ENCODE measurements around the gene MCC. TPM values are rescaled to one million over a fixed set of nuclear protein-coding genes. Genes with fewer than 3 reads are reported as not detected.

Gene MCC
- polyA plus RNA-seq, 2 of the 4 experiments (the other 2 are of a cell fraction), result 0.09 to 0.10 TPM

DNA sequence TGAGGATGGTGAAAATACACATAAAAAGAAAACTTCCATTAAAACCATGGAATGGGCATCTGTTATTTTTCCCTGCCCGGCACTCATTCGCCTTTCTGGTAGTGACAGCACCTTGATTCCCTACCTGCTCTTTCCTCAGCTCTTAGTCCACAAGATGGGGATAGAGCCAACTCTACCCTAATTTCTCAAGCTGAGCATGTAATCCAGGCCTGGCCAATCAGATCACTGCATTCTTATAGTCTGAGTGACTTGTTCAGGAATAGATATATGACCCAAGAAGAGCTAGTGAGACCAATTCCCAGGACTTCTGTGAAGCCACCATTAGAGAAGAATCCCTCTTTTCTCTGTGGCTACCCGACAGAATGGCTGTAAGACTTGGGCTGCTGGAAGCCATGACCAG is 111.6 kb downstream of the MCC start (continued):
- no peak for TF ChIP-seq JUN (IDR thresholded peaks at IDR 0.05)

DNA sequence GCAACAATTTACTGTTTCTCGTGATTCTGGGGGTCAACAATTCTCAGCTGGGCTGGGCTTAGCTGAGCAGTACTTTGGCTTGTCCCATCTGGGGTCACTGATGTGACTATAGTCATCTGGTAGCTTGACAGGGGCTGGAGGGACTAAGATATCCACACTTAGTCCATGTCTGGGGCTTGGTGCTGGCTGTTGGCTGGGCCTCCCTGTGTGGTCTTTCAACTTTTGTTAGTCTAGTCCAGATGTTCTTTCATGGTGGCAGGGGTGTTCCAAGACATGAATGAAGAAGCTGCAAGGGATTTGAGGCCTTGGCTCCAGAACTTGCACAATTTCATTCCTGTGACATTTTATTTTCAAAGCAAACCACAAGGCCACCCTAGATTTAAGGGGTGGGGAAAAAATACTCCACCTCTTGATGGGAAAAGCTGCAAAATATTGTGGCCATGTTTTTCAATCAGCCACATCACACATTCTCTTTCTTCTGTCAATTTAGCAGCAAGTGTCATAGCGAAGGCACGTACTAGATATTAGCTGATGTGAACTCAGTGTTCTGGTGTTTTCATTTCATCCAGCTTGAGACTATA is 112.7 kb downstream of the MCC start:
- ChIA-PET POLR2A (no interaction called here), CTCF (interaction anchor here (0.7 to 2.1 kb wide), 8 partner anchors 13 to 380 kb away, joined by 3 to 10 read pairs (median 4); partner anchors contain the start of gene YTHDC2)
- no peak for FAIRE-seq
- Histone ChIP-seq H3K9me3 (no peaks in the 10 kb centered on the region), H3K4me1 (no peaks in the 10 kb centered on the region), H3K4me2 (no peak overlapping the region), H3K27ac (no peak overlapping the region), H3K4me3 (no peak overlapping the region)
- no peak for ATAC-seq
- 32% methylated on average over 3 of the region's 3 CpGs for WGBS (ENCODE audit: missing lambda C conversion rate)
- DNase-seq (ENCODE audit: low read depth in 1 of 2, low spot score in 1 of 2), result no peak
- no peak for TF ChIP-seq FOSB (CRISPR knock-in tag; IDR thresholded peaks at IDR 0.05)
- TF ChIP-seq, protein P1, sequence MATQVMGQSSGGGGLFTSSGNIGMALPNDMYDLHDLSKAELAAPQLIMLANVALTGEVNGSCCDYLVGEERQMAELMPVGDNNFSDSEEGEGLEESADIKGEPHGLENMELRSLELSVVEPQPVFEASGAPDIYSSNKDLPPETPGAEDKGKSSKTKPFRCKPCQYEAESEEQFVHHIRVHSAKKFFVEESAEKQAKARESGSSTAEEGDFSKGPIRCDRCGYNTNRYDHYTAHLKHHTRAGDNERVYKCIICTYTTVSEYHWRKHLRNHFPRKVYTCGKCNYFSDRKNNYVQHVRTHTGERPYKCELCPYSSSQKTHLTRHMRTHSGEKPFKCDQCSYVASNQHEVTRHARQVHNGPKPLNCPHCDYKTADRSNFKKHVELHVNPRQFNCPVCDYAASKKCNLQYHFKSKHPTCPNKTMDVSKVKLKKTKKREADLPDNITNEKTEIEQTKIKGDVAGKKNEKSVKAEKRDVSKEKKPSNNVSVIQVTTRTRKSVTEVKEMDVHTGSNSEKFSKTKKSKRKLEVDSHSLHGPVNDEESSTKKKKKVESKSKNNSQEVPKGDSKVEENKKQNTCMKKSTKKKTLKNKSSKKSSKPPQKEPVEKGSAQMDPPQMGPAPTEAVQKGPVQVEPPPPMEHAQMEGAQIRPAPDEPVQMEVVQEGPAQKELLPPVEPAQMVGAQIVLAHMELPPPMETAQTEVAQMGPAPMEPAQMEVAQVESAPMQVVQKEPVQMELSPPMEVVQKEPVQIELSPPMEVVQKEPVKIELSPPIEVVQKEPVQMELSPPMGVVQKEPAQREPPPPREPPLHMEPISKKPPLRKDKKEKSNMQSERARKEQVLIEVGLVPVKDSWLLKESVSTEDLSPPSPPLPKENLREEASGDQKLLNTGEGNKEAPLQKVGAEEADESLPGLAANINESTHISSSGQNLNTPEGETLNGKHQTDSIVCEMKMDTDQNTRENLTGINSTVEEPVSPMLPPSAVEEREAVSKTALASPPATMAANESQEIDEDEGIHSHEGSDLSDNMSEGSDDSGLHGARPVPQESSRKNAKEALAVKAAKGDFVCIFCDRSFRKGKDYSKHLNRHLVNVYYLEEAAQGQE (IDR thresholded peaks at IDR 0.05), result no peak
- TF ChIP-seq, protein P2, sequence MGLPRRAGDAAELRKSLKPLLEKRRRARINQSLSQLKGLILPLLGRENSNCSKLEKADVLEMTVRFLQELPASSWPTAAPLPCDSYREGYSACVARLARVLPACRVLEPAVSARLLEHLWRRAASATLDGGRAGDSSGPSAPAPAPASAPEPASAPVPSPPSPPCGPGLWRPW (IDR thresholded peaks at IDR 0.05), result no peak
- TF ChIP-seq GATA3 (IDR thresholded peaks at IDR 0.05; ENCODE audit: borderline replicate concordance), result no peak
- TF ChIP-seq MAFK (IDR thresholded peaks at IDR 0.05; ENCODE audit: partially characterized antibody), result no peak
- no peak for TF ChIP-seq NFE2L2 (conservative IDR thresholded peaks at IDR 0.05; ENCODE audit: low read length)
- no peak for TF ChIP-seq TP53 (CRISPR knock-in tag; IDR thresholded peaks at IDR 0.05)

DNA sequence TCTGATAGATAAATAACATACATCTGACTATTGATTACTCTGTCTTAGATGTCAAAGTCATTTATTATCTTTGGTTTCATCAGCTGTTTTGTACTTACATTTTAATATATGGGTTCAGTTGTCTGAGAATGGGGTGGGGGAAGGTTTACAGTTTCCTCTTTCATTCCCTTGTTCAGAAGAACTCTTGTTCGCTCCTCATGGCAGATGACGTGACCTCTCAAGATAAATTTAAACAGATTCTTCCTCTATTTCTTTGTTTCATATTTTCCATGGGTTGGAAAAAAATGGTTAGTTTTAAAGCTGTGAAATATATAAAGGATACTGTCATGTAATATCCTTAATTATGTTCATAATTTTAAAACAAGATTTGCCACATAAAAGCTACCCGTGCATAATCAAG is 114.8 kb downstream of the MCC start:
- H3K9me3 ChIP-seq, result no peaks in the 10 kb centered on the region
- H3K4me2 ChIP-seq, result no peak overlapping the region
- ChIA-PET CTCF (interaction anchor here (0.6 to 1.2 kb wide), 4 partner anchors 55 to 378 kb away, joined by 3 to 5 read pairs (median 3); no protein-coding TSS in a partner anchor), POLR2A (no interaction called here)
- DNase-seq (ENCODE audit: low read depth in 1 of 2, low spot score in 1 of 2), result no peak
- no peak for FAIRE-seq
- ATAC-seq, result no peak
- no peak overlapping the region for H3K4me3 ChIP-seq
- no peaks in the 10 kb centered on the region for H3K4me1 ChIP-seq
- H3K27ac ChIP-seq, result no peak overlapping the region
- WGBS (ENCODE audit: missing lambda C conversion rate), result 54% methylated on average over 3 of the region's 3 CpGs
- TF ChIP-seq ZSCAN20 (CRISPR knock-in tag; IDR thresholded peaks at IDR 0.05) (no peak), CEBPB (IDR thresholded peaks at IDR 0.05) (no peak), KDM5A (IDR thresholded peaks at IDR 0.05) (no peak), HOXB13 (CRISPR knock-in tag; IDR thresholded peaks at IDR 0.05; ENCODE audit: low read depth) (no peak), ESRRA (IDR thresholded peaks at IDR 0.05; ENCODE audit: borderline replicate concordance, low read length) (no peak), RFX5 (IDR thresholded peaks at IDR 0.05) (no peak), RAD21 (conservative IDR thresholded peaks at IDR 0.05 in 1 of 2, IDR thresholded peaks at IDR 0.05 in 1 of 2) (no peak)
- TF ChIP-seq, protein P3, sequence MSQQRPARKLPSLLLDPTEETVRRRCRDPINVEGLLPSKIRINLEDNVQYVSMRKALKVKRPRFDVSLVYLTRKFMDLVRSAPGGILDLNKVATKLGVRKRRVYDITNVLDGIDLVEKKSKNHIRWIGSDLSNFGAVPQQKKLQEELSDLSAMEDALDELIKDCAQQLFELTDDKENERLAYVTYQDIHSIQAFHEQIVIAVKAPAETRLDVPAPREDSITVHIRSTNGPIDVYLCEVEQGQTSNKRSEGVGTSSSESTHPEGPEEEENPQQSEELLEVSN (IDR thresholded peaks at IDR 0.05; ENCODE audit: borderline replicate concordance, low read depth), result no peak

DNA sequence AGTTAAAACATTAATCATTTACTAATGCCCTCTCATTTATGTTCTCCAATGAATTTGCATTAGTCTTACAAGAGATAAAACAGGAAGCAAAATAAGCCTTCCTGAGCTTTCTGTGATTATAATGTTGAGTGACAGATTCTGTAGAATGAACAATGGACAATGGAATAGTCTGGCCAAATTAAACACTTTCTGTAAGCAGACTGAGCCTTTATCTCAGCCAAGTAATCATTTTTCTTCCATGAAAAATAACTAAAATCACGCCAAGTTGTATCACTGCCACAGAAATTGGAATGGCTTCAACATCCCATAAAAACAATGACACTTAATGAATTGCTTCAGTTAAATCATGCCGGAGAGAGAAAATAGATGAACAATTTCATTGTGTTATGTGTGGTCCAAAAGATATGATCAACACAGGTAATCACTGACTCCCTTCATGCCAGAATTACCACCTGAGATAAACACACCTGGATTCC is 116.5 kb downstream of the MCC start:
- no peak overlapping the region for H3K4me2 ChIP-seq
- no peaks in the 10 kb centered on the region for H3K9me3 ChIP-seq
- ChIA-PET POLR2A (no interaction called here), CTCF (no interaction called here)
- WGBS (ENCODE audit: missing lambda C conversion rate), result 70% methylated on average over 2 of the region's 2 CpGs
- no peak overlapping the region for H3K4me3 ChIP-seq
- H3K27ac ChIP-seq, result no peak overlapping the region
- FAIRE-seq (no peak), ATAC-seq (no peak), DNase-seq (ENCODE audit: low read depth in 1 of 2, low spot score in 1 of 2) (no peak)
- no peaks in the 10 kb centered on the region for H3K4me1 ChIP-seq
- TF ChIP-seq JUN (IDR thresholded peaks at IDR 0.05), result no peak
- no peak for TF ChIP-seq HOXB5 (CRISPR knock-in tag; IDR thresholded peaks at IDR 0.05)
- TF ChIP-seq EHMT2 (IDR thresholded peaks at IDR 0.05; ENCODE audit: low read depth), result no peak
- TF ChIP-seq, protein P4, sequence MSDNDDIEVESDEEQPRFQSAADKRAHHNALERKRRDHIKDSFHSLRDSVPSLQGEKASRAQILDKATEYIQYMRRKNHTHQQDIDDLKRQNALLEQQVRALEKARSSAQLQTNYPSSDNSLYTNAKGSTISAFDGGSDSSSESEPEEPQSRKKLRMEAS (IDR thresholded peaks at IDR 0.05), result no peak
- TF ChIP-seq RCOR1 (IDR thresholded peaks at IDR 0.05; ENCODE audit: low read depth, low read length), result no peak
- no peak for TF ChIP-seq CBX8 (IDR thresholded peaks at IDR 0.05)
- no peak for TF ChIP-seq RNF2 (IDR thresholded peaks at IDR 0.05; ENCODE audit: borderline replicate concordance, low read depth)
- TF ChIP-seq RARB (CRISPR knock-in tag; IDR thresholded peaks at IDR 0.05), result no peak
- TF ChIP-seq CEBPB (IDR thresholded peaks at IDR 0.05), result no peak
- TF ChIP-seq GATA3 (IDR thresholded peaks at IDR 0.05; ENCODE audit: borderline replicate concordance), result no peak
- TF ChIP-seq KDM1A (IDR thresholded peaks at IDR 0.05; ENCODE audit: low read depth), result no peak
- TF ChIP-seq, protein P5, sequence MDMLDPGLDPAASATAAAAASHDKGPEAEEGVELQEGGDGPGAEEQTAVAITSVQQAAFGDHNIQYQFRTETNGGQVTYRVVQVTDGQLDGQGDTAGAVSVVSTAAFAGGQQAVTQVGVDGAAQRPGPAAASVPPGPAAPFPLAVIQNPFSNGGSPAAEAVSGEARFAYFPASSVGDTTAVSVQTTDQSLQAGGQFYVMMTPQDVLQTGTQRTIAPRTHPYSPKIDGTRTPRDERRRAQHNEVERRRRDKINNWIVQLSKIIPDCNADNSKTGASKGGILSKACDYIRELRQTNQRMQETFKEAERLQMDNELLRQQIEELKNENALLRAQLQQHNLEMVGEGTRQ (IDR thresholded peaks at IDR 0.05), result no peak
- TF ChIP-seq NR3C1 (IDR thresholded peaks at IDR 0.05), result no peak

Measured in A549 (cell line).